Measurements from ENCODE around the gene KAT2A.
"Not testable (repeated sequence)": the region's sequence is repeated elsewhere in the genome, so short reads cannot be mapped to it uniquely, and the experiment has no call there.

The KAT2A gene

GRCh38 chr17:42120770-42121769, at the start of gene KAT2A:
TSS of gene KAT2A (minus strand) at chr17:42121367. CDS start at chr17:42121304, 63 bp downstream.
- DNase-seq = peak; percentile 67 to 72

- no peak for DNase-seq
Measured at GRCh38 chr17:42169351-42169750, 48.2 kb upstream of the KAT2A start.

DNA sequence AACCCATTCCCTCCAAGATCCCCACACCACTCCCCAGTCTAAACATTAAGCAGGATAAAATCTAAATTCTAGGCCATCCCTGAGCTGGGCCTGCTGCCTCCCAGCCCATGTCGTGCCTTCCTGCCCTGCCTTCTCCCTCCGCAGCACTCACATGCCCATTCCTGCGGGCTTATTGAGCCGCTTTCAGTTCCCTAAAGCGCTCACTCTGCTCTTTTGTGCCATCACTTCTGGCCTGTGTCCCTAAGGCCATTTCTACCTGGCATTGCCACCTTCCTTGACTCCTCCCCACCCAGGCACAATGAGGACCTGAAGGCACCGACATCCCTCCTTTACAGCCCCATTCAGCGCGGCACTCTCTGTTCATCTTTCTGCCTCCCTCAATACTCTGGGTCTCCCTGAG, 46.6 kb upstream of the KAT2A start:
- DNase-seq = no peak

DNA sequence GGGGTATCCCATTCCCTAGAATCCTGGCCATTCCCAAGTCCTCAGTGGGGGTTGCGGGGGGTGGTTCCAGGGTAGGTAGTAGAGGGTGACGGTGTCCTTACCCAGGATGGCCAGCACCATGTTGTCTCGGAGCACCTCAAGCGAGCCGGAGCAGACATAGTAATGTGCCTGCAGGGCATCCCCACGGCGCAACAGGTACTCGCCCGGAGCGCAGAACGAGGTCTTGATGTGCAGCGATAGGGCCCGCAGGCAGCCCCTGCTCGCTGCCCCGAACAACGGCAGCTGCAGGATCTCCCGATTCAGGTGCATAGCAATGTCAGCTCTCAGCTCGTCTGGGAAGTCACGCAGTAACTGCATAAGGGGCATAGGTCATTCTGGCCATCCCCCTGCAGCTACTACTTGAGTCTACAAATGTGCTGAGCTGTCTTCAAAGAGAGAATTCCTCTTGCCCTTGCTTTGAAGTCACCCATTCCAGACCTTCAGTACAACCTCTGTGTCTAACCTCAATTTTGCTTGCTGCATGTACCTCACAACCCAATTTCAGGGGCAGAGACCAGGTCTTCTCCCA, 45.1 kb upstream of the KAT2A start:
- no peak for DNase-seq

GRCh38 chr17:42165751-42166150, 44.6 kb upstream of the KAT2A start:
- no peak for DNase-seq

DNA sequence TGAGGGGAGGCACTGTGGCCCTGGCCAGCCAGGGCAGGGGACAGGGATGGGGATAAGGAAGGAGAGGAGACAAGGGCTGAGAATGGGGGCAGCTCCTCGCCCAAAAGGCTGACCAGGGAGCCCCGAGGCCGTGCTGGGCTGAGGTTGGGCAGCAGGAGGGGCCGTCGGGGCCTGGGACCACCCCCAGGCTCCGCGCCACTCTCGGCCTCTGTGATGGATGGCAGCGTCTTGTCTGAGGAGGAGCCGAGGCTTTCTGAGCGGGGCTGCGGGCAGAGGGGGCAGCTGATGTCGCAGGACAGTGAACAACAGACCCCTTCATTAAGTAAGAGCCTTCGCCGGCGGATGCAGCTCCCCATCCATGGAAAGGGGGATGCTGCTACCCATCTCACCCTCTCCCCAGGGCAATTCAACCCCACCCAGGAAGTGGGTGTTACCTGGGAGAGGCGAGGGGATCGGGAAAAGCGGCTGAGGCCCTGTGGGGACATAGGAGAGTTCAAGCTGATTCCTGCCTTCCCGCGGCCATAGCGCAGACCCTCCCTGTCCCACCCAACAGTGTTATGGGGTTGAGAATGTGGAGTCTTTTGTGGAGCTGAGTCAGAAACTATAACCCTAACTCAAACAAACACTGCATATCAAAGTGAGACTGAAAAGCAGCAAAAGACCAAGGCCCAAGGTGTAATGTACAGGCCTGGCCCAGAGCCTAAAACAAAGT, 42.7 kb upstream of the KAT2A start:
- DNase-seq = no peak

DNA sequence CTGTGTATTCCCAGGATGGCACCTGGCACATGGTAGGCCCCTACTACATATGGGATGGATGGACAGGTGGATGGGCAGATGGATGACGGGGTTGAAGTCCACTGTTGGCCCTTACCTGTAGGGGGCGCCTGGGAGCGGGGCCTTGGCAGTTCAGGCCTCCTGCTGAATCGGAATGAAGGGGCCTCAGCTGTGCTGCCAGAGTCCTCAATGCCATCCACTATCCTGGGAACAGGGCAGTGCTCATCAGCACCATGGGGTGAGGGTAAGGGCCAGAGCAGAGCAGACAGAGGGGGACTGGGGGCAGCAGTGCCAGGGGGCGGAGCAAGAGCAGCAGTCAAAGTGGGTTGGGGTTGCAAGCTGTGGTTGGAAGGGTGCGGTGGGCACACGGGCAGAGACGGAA, 41.9 kb upstream of the KAT2A start:
- peak in 1 of 2 experiments; percentile 29 for DNase-seq

DNA sequence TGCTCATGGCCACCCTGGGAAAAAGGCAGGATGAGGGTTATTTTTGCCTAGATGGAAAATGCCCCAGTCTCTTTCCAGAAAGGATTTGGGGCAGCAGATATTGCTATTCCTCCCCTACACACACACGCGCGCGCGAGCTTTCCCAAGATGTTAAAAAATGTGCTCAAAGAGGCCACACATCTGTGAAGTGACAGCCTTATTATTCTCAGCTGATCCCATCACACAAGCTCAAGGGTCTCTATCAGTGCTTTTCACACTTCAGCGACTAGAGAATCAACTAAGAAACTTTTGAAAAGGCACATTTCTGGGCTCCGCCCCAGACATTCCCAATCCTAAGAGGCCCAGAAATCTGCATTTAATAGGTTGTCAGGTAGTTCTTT, 39.4 kb upstream of the KAT2A start:
- no peak for DNase-seq

- no peak for DNase-seq
Measured at GRCh38 chr17:42159796-42160530, 38.8 kb upstream of the KAT2A start.

GRCh38 chr17:42155614-42156045, 34.5 kb upstream of the KAT2A start:
- no peak for DNase-seq

DNA sequence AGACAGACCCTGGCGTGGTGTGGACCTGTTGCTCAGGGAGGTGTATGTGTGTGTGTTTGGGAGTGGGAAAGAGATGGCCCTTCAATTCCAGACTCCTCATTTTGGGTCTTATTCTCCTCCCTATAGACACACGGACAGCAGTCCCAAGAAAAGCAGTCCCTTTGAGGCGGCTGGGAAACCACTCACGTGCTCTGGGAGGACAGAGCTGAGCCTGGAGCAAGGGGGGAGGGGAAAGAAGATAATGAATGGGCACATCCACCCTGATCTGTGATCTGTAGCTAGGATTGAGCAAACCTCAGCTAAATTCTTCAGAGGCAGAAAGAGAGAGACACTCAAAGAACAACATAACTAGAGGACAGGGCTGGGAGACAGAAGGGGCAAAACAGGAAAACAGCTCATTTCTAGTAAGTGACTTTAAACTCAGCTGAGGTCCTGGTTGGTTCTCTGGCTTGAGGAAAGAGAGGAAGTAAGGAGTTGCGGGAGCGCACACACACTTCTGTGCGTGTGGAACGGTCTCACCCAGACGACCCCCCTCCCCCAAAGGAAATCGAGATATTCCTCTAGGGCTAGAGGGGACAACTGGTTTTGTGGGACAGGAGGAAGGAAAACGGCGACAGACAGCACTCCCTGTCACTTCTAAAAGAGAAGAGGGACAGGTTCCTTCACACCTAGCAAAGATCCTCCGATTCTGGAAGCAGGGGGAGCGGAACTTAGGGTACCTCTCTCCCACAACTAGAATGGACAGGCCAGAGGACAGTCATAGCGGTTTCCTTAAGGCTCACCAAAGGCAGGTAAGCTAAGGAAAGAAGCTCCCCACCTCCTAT, 33.0 kb upstream of the KAT2A start:
- DNase-seq = no peak

- DNase-seq = no peak
Measured at GRCh38 chr17:42146911-42147607, 25.9 kb upstream of the KAT2A start.

GRCh38 chr17:42143138-42143537, 22.0 kb upstream of the KAT2A start:
- DNase-seq = not testable (repeated sequence)

DNA sequence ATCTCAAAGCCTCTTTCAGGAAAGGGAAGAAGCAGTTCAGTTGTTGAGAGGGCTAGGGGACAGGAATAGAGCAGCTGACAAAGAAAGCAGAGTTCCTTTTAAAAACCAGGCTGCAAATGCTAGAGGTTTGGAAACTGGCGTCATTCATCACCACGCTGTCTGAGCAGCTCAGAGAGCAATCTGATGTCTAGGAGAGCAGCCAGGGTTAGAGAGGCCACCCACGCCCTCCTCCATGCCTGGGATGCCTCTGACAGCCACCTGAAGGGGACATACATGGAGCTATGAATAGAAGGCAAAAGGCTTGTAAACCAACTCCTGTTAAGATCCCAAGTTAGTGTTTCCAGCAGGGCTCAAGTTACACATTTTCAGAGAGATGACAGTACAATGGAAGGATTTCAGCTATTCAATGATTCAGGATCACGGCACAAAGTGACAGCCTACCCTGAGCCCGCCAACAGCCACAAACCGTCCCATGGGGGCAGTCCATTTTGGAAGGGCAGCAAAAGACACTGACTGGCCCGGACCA, 21.3 kb upstream of the KAT2A start:
- no peak for DNase-seq

DNA sequence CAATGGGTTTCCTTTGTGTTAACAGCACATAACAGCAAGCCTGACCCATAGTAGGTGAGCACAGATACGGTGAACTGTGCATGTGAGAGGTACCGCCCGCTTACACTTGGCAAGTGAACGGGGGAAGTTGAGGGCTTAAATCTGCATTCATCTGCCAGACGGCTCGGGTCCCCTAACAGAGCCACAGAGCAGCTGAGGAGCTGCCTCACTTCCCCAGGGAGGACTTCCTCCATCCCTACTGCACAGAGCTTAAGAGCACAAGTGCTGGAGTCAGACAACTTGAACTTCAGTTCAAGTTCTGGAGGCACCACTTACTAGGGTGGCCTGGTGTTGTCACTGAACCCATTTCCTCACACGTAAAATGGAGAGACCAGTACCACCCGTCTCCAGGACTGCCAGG, 20.2 kb upstream of the KAT2A start:
- DNase-seq = no peak

GRCh38 chr17:42140690-42141089, 19.5 kb upstream of the KAT2A start:
- DNase-seq = not testable (repeated sequence)

DNA sequence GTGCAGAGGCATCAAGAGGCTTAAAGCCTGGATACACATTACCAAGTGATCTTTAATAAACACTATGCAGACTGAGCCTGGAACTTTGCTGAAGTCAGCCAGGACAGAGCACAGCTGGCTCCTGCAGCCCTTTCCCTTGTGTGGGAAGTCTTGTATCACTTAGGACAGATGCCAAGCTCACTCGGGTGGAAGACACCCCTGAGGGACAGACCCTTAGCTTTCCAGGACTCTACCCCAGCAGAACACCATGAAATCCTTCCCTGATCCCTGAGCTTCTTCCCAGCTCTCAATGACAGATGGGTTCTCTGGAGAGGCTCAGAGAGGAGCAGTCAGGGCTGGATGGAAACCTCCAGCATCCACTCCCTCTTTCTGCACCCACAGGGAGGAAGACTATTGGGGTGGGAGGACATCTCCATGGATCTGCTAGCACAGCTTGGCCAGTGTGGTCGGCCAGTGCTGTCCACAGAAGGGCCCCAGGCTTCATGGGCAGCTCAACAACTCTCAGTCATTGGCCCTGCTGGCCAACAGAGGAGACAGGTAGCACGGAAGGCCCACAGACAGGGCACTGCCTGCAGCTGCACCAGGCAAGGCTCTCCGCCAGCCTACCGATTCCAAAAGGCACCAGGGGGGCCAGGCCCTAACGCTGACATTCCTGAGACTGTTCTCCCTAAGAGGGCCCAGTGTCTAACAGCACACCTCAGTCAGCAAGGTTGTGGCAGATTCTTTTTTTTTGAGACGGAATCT, 17.8 kb upstream of the KAT2A start:
- DNase-seq = no peak

GRCh38 chr17:42136654-42137051, 15.5 kb upstream of the KAT2A start:
- DNase-seq = no peak

DNA sequence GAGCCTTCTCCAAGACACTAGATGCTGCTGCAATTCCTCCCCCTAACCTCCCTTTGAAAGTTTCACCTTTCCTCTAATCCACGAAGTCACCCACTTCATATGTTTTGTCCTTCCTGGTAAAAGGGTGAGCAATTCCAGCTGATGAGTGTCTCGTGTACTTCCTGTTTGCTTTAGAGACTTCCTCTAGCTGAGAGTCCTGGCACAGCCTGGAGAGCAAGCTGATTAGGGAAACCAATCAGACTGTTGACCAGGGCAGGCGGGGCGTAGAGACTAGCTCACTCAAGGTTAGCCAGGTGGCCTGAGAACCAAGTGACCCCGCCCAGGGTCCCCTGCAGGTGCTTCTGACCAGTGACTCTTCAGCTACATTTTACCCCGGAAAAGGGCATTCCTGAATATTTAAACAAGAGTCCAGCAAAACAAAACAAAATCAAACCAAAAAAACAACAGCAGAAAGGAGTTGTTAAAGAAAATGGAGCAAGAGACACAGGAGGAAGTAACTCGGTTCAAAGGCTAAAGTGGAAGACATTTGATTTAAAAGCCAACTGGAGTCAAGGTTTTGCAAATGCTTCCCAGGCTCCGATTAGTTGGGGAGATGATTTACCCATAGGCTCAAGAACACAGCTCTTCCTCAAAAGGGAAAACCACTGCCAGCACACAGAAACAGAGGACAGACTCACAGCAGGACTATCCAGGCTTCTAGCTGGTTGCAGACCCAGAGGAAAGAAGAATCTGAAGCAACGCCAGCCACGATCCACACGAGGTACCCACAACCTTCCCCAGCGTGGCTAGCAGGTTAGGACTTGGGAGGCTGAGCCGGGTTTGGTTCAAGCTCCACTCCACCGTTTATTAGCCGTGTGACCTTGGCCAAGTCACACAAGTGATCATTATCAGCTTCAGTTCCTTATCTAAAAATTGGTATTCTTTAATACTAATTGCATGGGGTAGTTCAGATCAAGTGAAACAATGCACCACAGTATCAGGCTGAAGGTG, 14.8 kb upstream of the KAT2A start:
- DNase-seq = no peak

All from activated CD4-positive, alpha-beta T cell treated with anti-CD3 and anti-CD28 coated beads, Interleukin-2, amount 50 U/mL, for 4 hours (primary cell).